Endothelial cell of umbilical vein (primary cell): ENCODE data around the gene RIC8B. TPM values are rescaled to one million over a fixed set of nuclear protein-coding genes. Genes with fewer than 3 reads are reported as not detected.

Experiments used
- BruUV-seq: library from RNA; stranded (reverse); fragments of 400-500 nt; replicated peaks from 2 replicates; lab custom pipeline; 2021; lab: Mats Ljungman, UMichigan
- CTCF ChIA-PET: fragments of 300-600, 350-600 bp; sonication (Branson Sonifier 250); formaldehyde crosslinking; loops from one replicate; lab custom pipeline; 2021; ENCODE audit warnings: antibody characterized with exemption, inconsistent platforms; lab: Charles Lee
- POLR2A ChIA-PET: fragments of 300-600, 350-600 bp; sonication (Branson Sonifier 250); formaldehyde crosslinking; loops from one replicate; lab custom pipeline; 2021; ENCODE audit warnings: antibody characterized with exemption, inconsistent platforms; lab: Charles Lee
- DNase-seq: peaks from one replicate; pipeline ENCODE4 v3.0.0-alpha.2; 2011; ENCODE audit warnings: low read depth, low spot score
- FAIRE-seq: peaks from 2 replicates; lab custom pipeline; 2011; peaks lifted over from hg19 to GRCh38; lab: Jason Lieb, UNC
- H2AFZ ChIP-seq: 2 replicates; pipeline ENCODE4 v1.6.0; 2012; ENCODE audit warnings: low read depth, low read length, control low read depth, inconsistent platforms
- H3K27ac ChIP-seq: 2 replicates; pipeline ENCODE4 v1.5.1; 2011; ENCODE audit warnings: low read depth, mild to moderate bottlenecking, control low read depth, low read length, moderate library complexity; ENCODE audit not compliant: insufficient read depth
- H3K27me3 ChIP-seq, 2 experiments: 2 replicates each; pipeline versions ENCODE4 v1.6.0 to v1.6.1; 2011; ENCODE audit warnings: low read length in 2 of 2, mixed read lengths in 1 of 2; ENCODE audit not compliant: control insufficient read depth in 2 of 2, insufficient read depth in 2 of 2
- H3K36me3 ChIP-seq, 2 experiments: 2 replicates in 1 of 2; 3 replicates in 1 of 2; pipeline ENCODE4 v1.5.1; 2011; ENCODE audit warnings: low read length in 2 of 2, mild to moderate bottlenecking in 1 of 2, moderate library complexity in 1 of 2; ENCODE audit not compliant: control insufficient read depth in 2 of 2, insufficient read depth in 2 of 2; ENCODE audit errors: extremely low read depth in 1 of 2
- H3K4me1 ChIP-seq: 3 replicates; pipeline ENCODE4 v1.5.1; 2011; ENCODE audit warnings: mild to moderate bottlenecking, low read length; ENCODE audit not compliant: control insufficient read depth, insufficient read depth; ENCODE audit errors: extremely low read depth
- H3K4me2 ChIP-seq: 2 replicates; pipeline ENCODE4 v1.6.1; 2011; ENCODE audit warnings: low read length, control low read depth, mixed read lengths; ENCODE audit not compliant: insufficient read depth
- H3K4me3 ChIP-seq, 3 experiments: fragments of 200-600 bp in 1 of 3; sonication (generic), shearing (Covaris generic) in 1 of 3; replicated peaks in 1 of 3; 2 replicates each; pipeline ENCODE4 v1.5.1; 2011 to 2016; ENCODE audit warnings: control low read depth in 3 of 3, low read length in 3 of 3, mild to moderate bottlenecking in 2 of 3, inconsistent platforms in 1 of 3, low read depth in 1 of 3, moderate library complexity in 1 of 3; ENCODE audit not compliant: insufficient read depth in 1 of 3
- H3K79me2 ChIP-seq: 2 replicates; pipeline ENCODE4 v1.6.0; 2012; ENCODE audit warnings: low read length, inconsistent platforms; ENCODE audit not compliant: control insufficient read depth, insufficient read depth
- H3K9ac ChIP-seq: replicated peaks from 2 replicates; pipeline ENCODE3; 2011; ENCODE audit warnings: low read length, control low read depth; ENCODE audit not compliant: insufficient read depth; ENCODE audit errors: extremely low read depth
- H3K9me1 ChIP-seq: replicated peaks from 3 replicates; pipeline ENCODE4 v1.6.0; 2011; ENCODE audit warnings: mild to moderate bottlenecking, low read length; ENCODE audit not compliant: control insufficient read depth, insufficient read depth; ENCODE audit errors: extremely low read depth
- H3K9me3 ChIP-seq: replicated peaks from 2 replicates; pipeline ENCODE4 v1.5.1; 2012; ENCODE audit warnings: low read length, inconsistent platforms; ENCODE audit not compliant: control insufficient read depth, insufficient read depth
- H4K20me1 ChIP-seq: replicated peaks from 2 replicates; pipeline ENCODE3; 2011; ENCODE audit warnings: mild to moderate bottlenecking, low read length; ENCODE audit not compliant: control insufficient read depth, insufficient read depth; ENCODE audit errors: extremely low read depth
- CTCF ChIP-seq, 2 donors: IDR thresholded peaks; 1 replicate in 1 of 2; 2 replicates in 1 of 2; pipeline ENCODE4 v1.5.1; 2011; ENCODE audit warnings: low read length in 2 of 2, mild to moderate bottlenecking in 2 of 2, moderate library complexity in 2 of 2, control low read depth in 1 of 2, inconsistent platforms in 1 of 2, low read depth in 1 of 2; ENCODE audit not compliant: insufficient read depth in 1 of 2; ENCODE audit errors: extremely low read depth in 1 of 2
- EZH2 ChIP-seq: IDR thresholded peaks from 2 replicates; pipeline ENCODE4 v1.6.1; 2012; ENCODE audit warnings: borderline replicate concordance, low read depth, mild to moderate bottlenecking, moderate library complexity, low read length, inconsistent platforms; ENCODE audit not compliant: severe bottlenecking
- FOS ChIP-seq: IDR thresholded peaks from 2 replicates; pipeline ENCODE4 v1.6.1; 2011; ENCODE audit warnings: mild to moderate bottlenecking, low read length, moderate library complexity, borderline replicate concordance; ENCODE audit not compliant: insufficient read depth
- MAX ChIP-seq: IDR thresholded peaks from 2 replicates; pipeline ENCODE4 v1.6.1; 2011; ENCODE audit not compliant: insufficient read depth, insufficient read length
- MYC ChIP-seq: IDR thresholded peaks from one replicate; pipeline ENCODE4 v1.6.1; 2011; ENCODE audit warnings: mild to moderate bottlenecking, low read depth, low read length
- POLR2AphosphoS5 ChIP-seq: IDR thresholded peaks from 2 replicates; pipeline ENCODE4 v1.6.1; 2012; ENCODE audit warnings: low read depth, mild to moderate bottlenecking, control low read depth, low read length, moderate library complexity; ENCODE audit not compliant: insufficient read depth
- dilution Hi-C: fragments of 300-500 bp; cut with MboI; formaldehyde crosslinking; loops from one replicate; pipeline ENCODE4 v1.15.0; 2019; ENCODE audit warnings: low sequenced_read_pairs; ENCODE audit not compliant: extremely low pct_ligation_motif_present
- intact Hi-C: fragments of 100-400 bp; cut with micrococcal nuclease; formaldehyde crosslinking; loops from one replicate; pipeline ENCODE4 v1.10.0; 2022
- polyA plus RNA-seq, 4 experiments: library from polyadenylated mRNA; depleted of rRNA in 3 of 4; stranded (reverse) in 3 of 4; unstranded in 1 of 4; fragments of >200 nt; gene quantifications; 2 replicates each; pipeline versions ENCODE4 v1.2.1 to v1.2.3, GENCODE V29; 2011 to 2012; ENCODE audit warnings: missing spikeins in 1 of 4
- total RNA-seq: library from RNA; stranded (reverse); gene quantifications from 2 replicates; pipeline ENCODE4 v1.2.3, GENCODE V29; 2021

RIC8B gene
- total and polyA plus RNA-seq, 2 donors (not counting 3 experiments of a cell fraction or from before 2014, with no cell fraction given): 4.1 to 13.7 TPM

DNA sequence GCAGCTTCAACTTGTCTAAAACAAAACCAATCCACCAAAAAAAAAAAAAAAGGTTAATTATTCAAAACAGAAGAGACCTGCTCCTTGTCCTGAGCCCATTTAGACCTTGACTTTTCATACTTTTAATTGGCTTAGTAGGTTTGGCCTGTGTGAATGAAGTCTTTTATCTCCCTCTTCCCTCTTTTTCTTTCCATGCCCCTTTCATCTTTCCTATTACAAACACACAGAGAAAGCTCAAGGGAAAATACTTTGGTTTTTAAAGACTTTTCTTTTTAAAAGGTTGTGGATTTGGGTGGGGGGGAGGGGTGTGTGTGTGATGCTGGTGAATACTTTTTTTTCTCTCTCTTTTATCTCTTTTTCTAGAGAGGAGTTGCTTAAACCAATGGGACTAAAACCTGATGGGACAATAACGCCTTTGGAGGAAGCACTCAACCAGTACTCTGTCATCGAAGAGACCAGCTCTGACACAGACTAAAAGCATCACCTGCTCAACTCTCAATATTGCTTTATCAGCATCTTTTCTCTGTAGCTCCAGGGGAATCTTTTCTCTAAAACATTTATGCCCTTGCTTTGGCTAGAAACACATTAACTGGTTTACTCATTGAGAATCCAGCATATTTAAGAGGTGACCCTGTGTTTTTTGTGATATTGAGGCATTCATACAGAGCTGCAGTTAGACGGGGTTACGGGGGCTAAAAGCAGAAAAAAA lies 111.2 kb downstream of the RIC8B start:
- no peak overlapping the region for H3K4me3 ChIP-seq
- dilution Hi-C loops (no loop called here), intact Hi-C loops (no loop called here)
- TF ChIP-seq EZH2 (no peak), MAX (no peak), FOS (no peak), POLR2AphosphoS5 (no peak), MYC (no peak), CTCF (IDR thresholded peaks at IDR 0.05; ENCODE audit: extremely low read depth in 1 of 2, insufficient read depth in 1 of 2, low read depth in 1 of 2, low read length in 2 of 2) (no peak)
- no peak for DNase-seq
- H3K4me1 ChIP-seq: no peaks in the 10 kb centered on the region
- no peak overlapping the region for H3K27ac ChIP-seq
- no peaks in the 10 kb centered on the region for H3K79me2 ChIP-seq
- no peak overlapping the region for H3K4me2 ChIP-seq
- H3K9me3 ChIP-seq: no peaks in the 10 kb centered on the region
- no peak for FAIRE-seq
- H2AFZ ChIP-seq: no peak overlapping the region
- H3K27me3 ChIP-seq: no peaks in the 10 kb centered on the region
- H4K20me1 ChIP-seq: no peaks in the 10 kb centered on the region
- no peaks in the 10 kb centered on the region for H3K9me1 ChIP-seq
- no TSS peak for BruUV-seq
- peaks cover 2 to 7% of the 10 kb centered on the region in 2 experiments for H3K36me3 ChIP-seq
- H3K9ac ChIP-seq: no peak overlapping the region
- ChIA-PET CTCF (interaction anchor here (1.4 kb wide), 1 partner anchor 13 kb away, joined by 3 read pairs; no protein-coding TSS in a partner anchor), POLR2A (no interaction called here)
